ENCODE measurements around the gene MPPED1. TPM values are rescaled to one million over a fixed set of nuclear protein-coding genes. Genes with fewer than 3 reads are reported as not detected.

Gene MPPED1
- total RNA-seq, 1 donor from 2014 or later: 0.18 TPM

DNA sequence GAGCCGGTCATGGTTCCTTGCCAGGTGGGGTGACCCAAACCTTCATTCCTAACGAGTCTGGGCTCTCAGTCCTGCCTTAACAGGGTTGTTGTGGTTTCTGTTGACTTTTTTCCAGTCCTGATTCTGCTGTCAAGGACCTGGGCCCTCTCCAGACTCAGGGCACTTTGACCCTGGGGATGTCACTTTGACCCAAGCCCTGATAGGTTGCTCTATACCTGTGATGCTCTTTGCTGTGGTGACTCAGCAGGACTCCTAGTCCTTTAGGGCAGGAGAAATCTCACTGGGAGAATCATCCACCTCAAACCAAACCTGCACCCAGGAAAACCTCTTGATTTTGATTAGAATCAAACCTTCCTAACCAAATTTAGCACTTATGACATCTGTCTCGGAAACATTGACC, 20.5 kb upstream of the MPPED1 start:
- no peak overlapping the region for H3K4me3 Mint-ChIP-seq (ENCODE audit: unreplicated experiment)
- no peaks in the 10 kb centered on the region for H3K36me3 Mint-ChIP-seq (ENCODE audit: low read depth, unreplicated experiment)
- TF ChIP-seq, protein P1, sequence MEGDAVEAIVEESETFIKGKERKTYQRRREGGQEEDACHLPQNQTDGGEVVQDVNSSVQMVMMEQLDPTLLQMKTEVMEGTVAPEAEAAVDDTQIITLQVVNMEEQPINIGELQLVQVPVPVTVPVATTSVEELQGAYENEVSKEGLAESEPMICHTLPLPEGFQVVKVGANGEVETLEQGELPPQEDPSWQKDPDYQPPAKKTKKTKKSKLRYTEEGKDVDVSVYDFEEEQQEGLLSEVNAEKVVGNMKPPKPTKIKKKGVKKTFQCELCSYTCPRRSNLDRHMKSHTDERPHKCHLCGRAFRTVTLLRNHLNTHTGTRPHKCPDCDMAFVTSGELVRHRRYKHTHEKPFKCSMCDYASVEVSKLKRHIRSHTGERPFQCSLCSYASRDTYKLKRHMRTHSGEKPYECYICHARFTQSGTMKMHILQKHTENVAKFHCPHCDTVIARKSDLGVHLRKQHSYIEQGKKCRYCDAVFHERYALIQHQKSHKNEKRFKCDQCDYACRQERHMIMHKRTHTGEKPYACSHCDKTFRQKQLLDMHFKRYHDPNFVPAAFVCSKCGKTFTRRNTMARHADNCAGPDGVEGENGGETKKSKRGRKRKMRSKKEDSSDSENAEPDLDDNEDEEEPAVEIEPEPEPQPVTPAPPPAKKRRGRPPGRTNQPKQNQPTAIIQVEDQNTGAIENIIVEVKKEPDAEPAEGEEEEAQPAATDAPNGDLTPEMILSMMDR (IDR thresholded peaks at IDR 0.05; ENCODE audit: unreplicated experiment): no peak
- peaks cover 2% of the 10 kb centered on the region for H3K27me3 Mint-ChIP-seq (ENCODE audit: unreplicated experiment)
- H3K4me1 Mint-ChIP-seq (ENCODE audit: unreplicated experiment): no peaks in the 10 kb centered on the region
- H3K27ac Mint-ChIP-seq (ENCODE audit: unreplicated experiment): no peak overlapping the region
- H3K9me3 Mint-ChIP-seq (ENCODE audit: unreplicated experiment): no peaks in the 10 kb centered on the region
- DNase-seq (ENCODE audit: low spot score): no peak

DNA sequence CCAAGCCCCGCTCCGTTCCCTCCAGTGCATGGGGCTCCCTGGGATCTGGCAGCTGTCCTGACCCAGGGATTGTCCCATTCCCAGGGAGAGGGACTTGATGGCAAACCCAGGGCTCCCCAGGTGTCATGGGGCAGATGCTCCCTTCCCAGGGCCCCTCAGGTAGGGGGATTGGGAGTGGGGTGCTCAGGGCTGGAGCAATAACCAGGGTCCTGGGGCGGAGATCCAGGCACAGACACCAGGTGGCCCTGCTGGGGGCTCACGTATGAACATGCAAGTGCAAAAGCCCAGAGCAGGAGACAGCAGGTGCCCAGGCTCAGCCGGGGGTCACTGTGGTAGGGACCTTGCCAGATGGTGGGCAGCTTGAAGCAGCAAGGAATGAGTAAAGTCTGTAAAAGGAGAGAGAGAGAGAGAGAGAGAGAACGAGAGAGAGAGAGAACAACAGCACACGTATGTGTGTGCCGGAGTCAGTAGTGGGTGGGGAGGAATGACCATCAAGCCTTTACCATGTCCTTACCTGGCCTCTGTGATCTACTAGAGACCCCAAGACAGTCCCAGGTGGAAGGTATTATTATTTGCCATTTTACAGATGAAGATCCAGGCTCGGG, 19.3 kb upstream of the MPPED1 start:
- H3K4me3 Mint-ChIP-seq (ENCODE audit: unreplicated experiment): no peak overlapping the region
- H3K4me1 Mint-ChIP-seq (ENCODE audit: unreplicated experiment): no peaks in the 10 kb centered on the region
- H3K9me3 Mint-ChIP-seq (ENCODE audit: unreplicated experiment): no peaks in the 10 kb centered on the region
- no peak overlapping the region for H3K27ac Mint-ChIP-seq (ENCODE audit: unreplicated experiment)
- DNase-seq (ENCODE audit: low spot score): no peak
- no peaks in the 10 kb centered on the region for H3K36me3 Mint-ChIP-seq (ENCODE audit: low read depth, unreplicated experiment)
- peaks cover 2% of the 10 kb centered on the region for H3K27me3 Mint-ChIP-seq (ENCODE audit: unreplicated experiment)
- TF ChIP-seq, protein P1 (IDR thresholded peaks at IDR 0.05; ENCODE audit: unreplicated experiment): no peak

DNA sequence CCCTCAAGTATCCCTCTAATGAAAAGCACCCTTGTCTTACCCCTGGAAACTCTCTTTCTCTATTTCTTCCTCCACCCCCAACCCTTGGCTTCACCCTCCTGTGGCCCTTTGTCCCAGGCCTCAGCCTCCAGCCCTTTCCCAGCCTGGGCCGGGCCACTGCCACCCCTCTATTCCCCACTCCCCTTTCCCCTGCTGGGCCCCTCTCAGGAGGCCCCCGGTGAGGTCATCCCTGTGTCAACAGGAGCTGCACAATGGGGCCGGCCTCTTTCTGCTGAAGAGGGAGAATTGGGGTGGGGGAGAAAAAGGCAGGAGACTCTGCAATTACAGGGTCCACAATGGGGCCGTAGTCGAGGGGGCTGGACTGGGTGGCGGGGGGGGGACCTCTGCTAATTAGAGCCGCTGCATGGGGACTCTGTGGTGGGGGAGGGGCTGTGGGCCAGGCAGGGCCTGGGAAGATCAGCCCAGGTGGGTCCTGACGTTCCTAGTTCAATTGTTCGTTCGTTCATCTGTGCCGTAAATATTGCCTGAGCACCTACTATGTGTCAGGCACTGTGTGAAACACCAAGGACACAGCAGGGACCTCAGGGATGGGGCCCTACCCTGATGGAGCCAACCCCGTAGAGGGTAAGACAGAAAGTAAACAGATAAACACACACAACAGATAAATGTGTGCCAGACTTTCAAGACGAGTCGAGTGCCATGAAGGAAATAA, 18.5 kb upstream of the MPPED1 start:
- no peaks in the 10 kb centered on the region for H3K36me3 Mint-ChIP-seq (ENCODE audit: low read depth, unreplicated experiment)
- TF ChIP-seq, protein P1 (IDR thresholded peaks at IDR 0.05; ENCODE audit: unreplicated experiment): no peak
- H3K4me3 Mint-ChIP-seq (ENCODE audit: unreplicated experiment): no peak overlapping the region
- H3K27ac Mint-ChIP-seq (ENCODE audit: unreplicated experiment): no peak overlapping the region
- peaks cover 3% of the 10 kb centered on the region for H3K27me3 Mint-ChIP-seq (ENCODE audit: unreplicated experiment)
- no peaks in the 10 kb centered on the region for H3K4me1 Mint-ChIP-seq (ENCODE audit: unreplicated experiment)
- no peak for DNase-seq (ENCODE audit: low spot score)
- no peaks in the 10 kb centered on the region for H3K9me3 Mint-ChIP-seq (ENCODE audit: unreplicated experiment)

DNA sequence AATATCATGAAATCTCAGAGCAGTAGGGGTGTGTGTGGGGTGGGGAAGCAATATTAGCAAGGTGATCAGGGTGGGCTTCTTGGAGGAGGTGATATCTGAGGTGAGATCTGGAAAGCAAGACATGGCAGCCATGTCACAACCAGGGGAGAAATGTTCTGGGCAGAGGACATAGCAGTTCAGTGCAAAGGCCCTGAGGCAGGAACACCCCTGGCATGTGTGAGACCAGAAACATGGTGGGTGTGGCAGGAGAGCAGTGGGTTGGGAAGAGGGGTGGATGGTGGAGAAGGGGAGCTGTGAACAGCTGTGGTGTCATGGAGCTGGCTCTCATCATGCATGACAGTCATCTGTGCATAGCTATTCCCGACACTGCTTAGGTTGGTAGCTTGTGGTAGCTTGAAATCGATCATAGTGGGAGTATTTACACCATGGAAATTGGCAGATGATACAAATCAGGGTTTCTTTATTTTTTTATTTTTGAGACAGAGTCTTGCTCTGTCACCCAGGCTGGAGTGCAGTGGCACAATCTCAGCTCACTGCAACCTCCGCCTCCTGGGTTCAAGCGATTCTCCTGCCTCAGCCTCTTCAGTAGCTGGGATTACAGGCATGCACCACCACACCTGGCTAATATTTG, 17.9 kb upstream of the MPPED1 start:
- Mint-ChIP-seq H3K4me3 (ENCODE audit: unreplicated experiment) (no peak overlapping the region), H3K36me3 (ENCODE audit: low read depth, unreplicated experiment) (no peaks in the 10 kb centered on the region), H3K9me3 (ENCODE audit: unreplicated experiment) (no peaks in the 10 kb centered on the region), H3K4me1 (ENCODE audit: unreplicated experiment) (no peaks in the 10 kb centered on the region), H3K27ac (ENCODE audit: unreplicated experiment) (no peak overlapping the region), H3K27me3 (ENCODE audit: unreplicated experiment) (peaks cover 7% of the 10 kb centered on the region)
- DNase-seq (ENCODE audit: low spot score): no peak
- TF ChIP-seq, protein P1 (IDR thresholded peaks at IDR 0.05; ENCODE audit: unreplicated experiment): no peak

Data from endothelial cell (in vitro differentiated cells).